Liver (tissue), 9 donors: ENCODE results near the gene METTL6. TPM values are rescaled to one million over a fixed set of nuclear protein-coding genes. Genes with fewer than 3 reads are reported as not detected.

Experiments used
- DNase-seq: peaks from one replicate; pipeline ENCODE4 v3.0.0-alpha.2; 2017; ENCODE audit warnings: low spot score
- H3K27ac ChIP-seq, 2 donors: one replicate each; pipeline ENCODE4 v1.7.0; 2013; ENCODE audit warnings: inconsistent platforms in 2 of 2, low read length in 2 of 2, control low read depth in 1 of 2, low read depth in 1 of 2, mild to moderate bottlenecking in 1 of 2
- H3K27me3 ChIP-seq, 4 donors: one replicate each; pipeline versions ENCODE4 v1.6.1 to v1.7.0; 2013; ENCODE audit warnings: low read length in 3 of 4, inconsistent platforms in 1 of 4, mild to moderate bottlenecking in 1 of 4, moderate library complexity in 1 of 4; ENCODE audit not compliant: control insufficient read depth in 4 of 4, insufficient read depth in 4 of 4
- H3K36me3 ChIP-seq, 4 donors: one replicate each; pipeline versions ENCODE4 v1.6.1 to v1.7.0; 2013; ENCODE audit warnings: low read length in 3 of 4, mild to moderate bottlenecking in 3 of 4, low read depth in 1 of 4, moderate library complexity in 1 of 4; ENCODE audit not compliant: control insufficient read depth in 4 of 4, insufficient read depth in 3 of 4
- H3K4me1 ChIP-seq, 4 donors: one replicate each; pipeline versions ENCODE4 v1.6.1 to v1.7.0; 2013; ENCODE audit warnings: low read length in 3 of 4, mild to moderate bottlenecking in 3 of 4, moderate library complexity in 1 of 4; ENCODE audit not compliant: control insufficient read depth in 4 of 4, insufficient read depth in 4 of 4
- H3K4me3 ChIP-seq, 3 donors: one replicate each; pipeline versions ENCODE4 v1.6.1 to v1.7.0; 2013; ENCODE audit warnings: low read length in 3 of 3, control low read depth in 1 of 3, low read depth in 1 of 3, mild to moderate bottlenecking in 1 of 3
- H3K9ac ChIP-seq, 2 donors: one replicate each; pipeline ENCODE4 v1.7.0; 2013; ENCODE audit warnings: low read length in 2 of 2, mild to moderate bottlenecking in 2 of 2, moderate library complexity in 2 of 2, control low read depth in 1 of 2, low read depth in 1 of 2
- H3K9me3 ChIP-seq, 4 donors: one replicate each; pipeline versions ENCODE4 v1.6.1 to v1.7.0; 2013; ENCODE audit warnings: low read length in 3 of 4; ENCODE audit not compliant: control insufficient read depth in 4 of 4
- EGR1 ChIP-seq, 2 donors: IDR thresholded peaks; 2 replicates each; pipeline ENCODE4 v1.6.1; 2016 to 2018; ENCODE audit warnings: antibody characterized with exemption in 2 of 2, low read depth in 2 of 2
- FOXA1 ChIP-seq: IDR thresholded peaks from 2 replicates; pipeline ENCODE4 v1.6.1; 2016; ENCODE audit warnings: antibody characterized with exemption
- FOXA2 ChIP-seq: IDR thresholded peaks from 2 replicates; pipeline ENCODE4 v1.6.1; 2016; ENCODE audit warnings: antibody characterized with exemption
- HNF4A ChIP-seq, 2 donors: conservative IDR thresholded peaks; 2 replicates each; pipeline ENCODE4 v1.6.1; 2016; ENCODE audit warnings: antibody characterized with exemption in 2 of 2, mild to moderate bottlenecking in 2 of 2
- HNF4G ChIP-seq: IDR thresholded peaks from 2 replicates; pipeline ENCODE4 v1.6.1; 2016; ENCODE audit warnings: antibody characterized with exemption
- NR2F2 ChIP-seq: IDR thresholded peaks from 2 replicates; pipeline ENCODE4 v1.6.1; 2016; ENCODE audit warnings: antibody characterized with exemption
- RAD21 ChIP-seq, 2 donors: IDR thresholded peaks; 2 replicates each; pipeline ENCODE4 v1.6.1; 2016; ENCODE audit warnings: antibody characterized with exemption in 2 of 2, mild to moderate bottlenecking in 2 of 2
- REST ChIP-seq: IDR thresholded peaks from 2 replicates; pipeline ENCODE4 v1.6.1; 2016; ENCODE audit warnings: antibody characterized with exemption, mild to moderate bottlenecking
- YY1 ChIP-seq: IDR thresholded peaks from 2 replicates; pipeline ENCODE4 v1.6.1; 2016; ENCODE audit warnings: antibody characterized with exemption, mild to moderate bottlenecking
- ZBTB33 ChIP-seq: IDR thresholded peaks from 2 replicates; pipeline ENCODE4 v1.6.1; 2016; ENCODE audit warnings: antibody characterized with exemption
- WGBS: extraction: QIAGEN DNeasy Blood & Tissue Kit; methylation state at CpG from one replicate; pipeline ENCODE4 v1.1.7; 2013; 5-methylcytosine and 5-hydroxymethylcytosine counted together
- polyA plus RNA-seq, 2 donors: library from polyadenylated mRNA; stranded (reverse) in 1 of 2; unstranded in 1 of 2; fragments of 200-250 nt in 1 of 2; fragments of >200 nt in 1 of 2; fragmentation: Nextera tagmentation in 1 of 2; extraction: Ambion mirVana in 1 of 2; gene quantifications; one replicate each; pipeline versions ENCODE4 v1.2.1 to v1.2.3, GENCODE V29; 2013 to 2015
- total RNA-seq, 2 donors: library from RNA; depleted of rRNA; stranded (reverse); fragments of >200 nt; gene quantifications; one replicate each; pipeline ENCODE4 v1.2.3, GENCODE V29; 2014
- donor health status: healthy.
- donor health status: healthy.
- donor health status: healthy.
- donor health status: healthy.
- donor health status: healthy.

METTL6 gene
- total and polyA plus RNA-seq, 4 donors, result 2.0 to 9.1 (median 5.9) TPM

GRCh38 chr3:15433531-15433930 is 6.2 kb upstream of the METTL6 start:
- Histone ChIP-seq H3K9me3 (no peaks in the 10 kb centered on the region), H3K4me1 (peaks cover 0 to 27% (median 19%) of the 10 kb centered on the region in 4 donors), H3K4me3 (no peak overlapping the region), H3K27ac (no peak overlapping the region), H3K27me3 (no peaks in the 10 kb centered on the region), H3K9ac (no peak overlapping the region), H3K36me3 (peaks cover 3 to 64% (median 62%) of the 10 kb centered on the region in 4 donors)
- no peak for TF ChIP-seq FOXA2
- no peak for TF ChIP-seq HNF4G
- TF ChIP-seq EGR1 (IDR thresholded peaks at IDR 0.05; ENCODE audit: low read depth in 2 of 2), result no peak
- TF ChIP-seq NR2F2, result no peak
- TF ChIP-seq REST, result no peak
- TF ChIP-seq YY1, result no peak
- TF ChIP-seq ZBTB33, result no peak
- no peak for DNase-seq
- WGBS, result 96% methylated on average over 1 of the region's 1 CpG

GRCh38 chr3:15431256-15431837 is 4.0 kb upstream of the METTL6 start:
- Histone ChIP-seq H3K4me3 (no peak overlapping the region), H3K4me1 (peaks cover 0 to 40% (median 29%) of the 10 kb centered on the region in 4 donors), H3K9ac (no peak overlapping the region), H3K36me3 (peaks cover 3 to 48% (median 44%) of the 10 kb centered on the region in 4 donors), H3K27me3 (no peaks in the 10 kb centered on the region), H3K27ac (no peak overlapping the region), H3K9me3 (no peaks in the 10 kb centered on the region)
- 86% methylated on average over 3 of the region's 3 CpGs for WGBS
- no peak for DNase-seq
- TF ChIP-seq FOXA1 (no peak), RAD21 (IDR thresholded peaks at IDR 0.05) (no peak)

- H3K27ac ChIP-seq, result no peak overlapping the region
- H3K4me3 ChIP-seq, result no peak overlapping the region
- WGBS, result 48% methylated on average over 1 of the region's 1 CpG
- DNase-seq, result no peak
- peaks cover 0 to 47% (median 33%) of the 10 kb centered on the region in 4 donors for H3K4me1 ChIP-seq
- H3K9me3 ChIP-seq, result no peaks in the 10 kb centered on the region
- no peaks in the 10 kb centered on the region for H3K27me3 ChIP-seq
- H3K36me3 ChIP-seq, result peaks cover 3 to 41% (median 38%) of the 10 kb centered on the region in 4 donors
- TF ChIP-seq HNF4A (conservative IDR thresholded peaks at IDR 0.05) (peak; percentile 11 to 25), NR2F2 (no peak)
- no peak overlapping the region for H3K9ac ChIP-seq
Measured at GRCh38 chr3:15430624-15431023, 3.3 kb upstream of the METTL6 start.
